Stimulated activated CD4-positive, alpha-beta T cell treated with anti-CD3 and anti-CD28 coated beads, Interleukin-2, amount 100 ng/mL, for 4 hours (primary cell): ENCODE results near the gene SLC4A7.

ENCODE experiments used
- DNase-seq: peaks from one replicate; pipeline ENCODE4 v3.0.0-alpha.2; 2020; ENCODE audit warnings: low read depth

SLC4A7 gene

GRCh38 chr3:27325419-27325818, 158.8 kb downstream of the SLC4A7 start:
- DNase-seq, result no peak

DNA sequence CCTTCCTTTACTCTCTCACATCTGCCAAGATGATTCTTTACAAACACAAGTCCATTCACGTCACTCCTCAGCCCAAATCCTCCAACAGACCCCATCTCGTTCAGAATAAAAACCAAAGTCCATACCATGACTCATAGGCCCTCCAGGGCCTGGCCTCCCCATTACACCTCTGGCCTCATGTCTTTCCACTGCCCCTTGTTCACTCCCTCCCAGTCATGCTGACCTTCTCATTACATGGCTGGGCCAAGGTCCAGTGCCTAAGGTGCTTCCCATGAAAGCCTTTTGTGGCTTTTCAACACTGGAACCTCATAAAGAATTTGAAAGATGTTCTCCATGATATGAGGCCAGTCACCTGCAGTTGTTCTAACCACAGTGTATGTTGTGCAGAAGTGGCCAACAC, 159.5 kb downstream of the SLC4A7 start:
- DNase-seq, result no peak

DNA sequence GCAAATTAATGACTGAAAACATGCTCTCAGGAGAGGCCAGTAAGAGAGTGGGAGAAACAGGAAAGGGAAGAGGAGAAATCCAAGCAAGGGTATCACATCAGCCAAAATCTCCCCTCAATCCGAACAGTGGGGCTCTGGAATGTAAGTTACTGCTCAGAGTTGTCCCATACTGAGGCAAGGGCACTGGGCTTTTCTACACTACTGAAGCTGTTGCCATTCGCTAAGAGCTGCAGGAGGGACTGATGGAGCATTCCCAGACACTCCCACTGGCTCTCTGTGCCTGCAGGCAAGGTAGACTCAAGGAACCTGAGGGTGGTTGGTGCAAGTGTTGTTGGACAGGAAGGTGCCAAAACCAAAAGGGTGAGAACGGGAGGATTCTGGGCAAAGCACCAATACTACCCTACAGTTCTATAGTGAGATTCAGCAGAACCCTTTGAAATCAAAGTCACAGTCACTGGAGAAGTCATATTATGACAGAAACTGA, 161.1 kb downstream of the SLC4A7 start:
- no peak for DNase-seq
